ENCODE measurements around the gene KRTAP10-11.

Gene KRTAP10-11

GRCh38 chr21:44640761-44641160 is 5.5 kb upstream of the KRTAP10-11 start:
- H3K27ac Mint-ChIP-seq = no peak overlapping the region
- peaks cover 56% of the 10 kb centered on the region for H3K9me3 Mint-ChIP-seq

DNA sequence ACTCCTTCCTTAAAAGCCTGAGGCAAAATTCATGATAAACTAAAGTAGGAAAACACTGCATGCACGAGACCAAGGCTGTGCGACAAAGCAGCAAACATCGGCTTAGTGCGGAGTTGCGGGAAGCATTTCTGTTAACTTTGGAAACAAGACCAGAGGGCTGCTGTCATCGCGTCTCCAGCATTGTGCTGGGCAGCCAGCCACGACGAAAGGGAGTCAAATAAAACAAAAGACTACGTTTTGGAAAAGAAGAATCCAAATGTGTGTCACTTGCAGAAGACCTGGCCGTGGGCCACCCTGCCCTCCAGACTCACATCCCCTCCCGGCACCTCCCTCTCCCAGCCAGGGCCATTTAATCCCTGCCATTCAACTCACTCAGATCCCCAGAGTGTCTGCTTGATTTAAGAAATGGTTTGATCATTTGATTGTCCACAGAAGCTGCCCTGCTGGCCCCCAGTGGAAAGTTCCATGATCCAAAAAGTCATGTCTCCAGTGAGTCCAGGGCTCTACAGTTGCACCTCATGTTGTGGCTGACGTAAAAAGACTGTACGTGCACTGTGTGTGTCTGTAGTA is 2.4 kb upstream of the KRTAP10-11 start:
- Mint-ChIP-seq H3K27ac (no peak overlapping the region), H3K4me1 (ENCODE audit: low read depth) (peaks cover 7% of the 10 kb centered on the region), H3K4me3 (no peak overlapping the region), H3K9me3 (peaks cover 56% of the 10 kb centered on the region), H3K36me3 (ENCODE audit: low read depth) (peaks cover 26% of the 10 kb centered on the region), H3K27me3 (ENCODE audit: low read depth) (peaks cover 14% of the 10 kb centered on the region)

More at GRCh38 chr21:44640761-44641160, 5.5 kb upstream of the KRTAP10-11 start:
- Mint-ChIP-seq H3K36me3 (ENCODE audit: low read depth) (peaks cover 23% of the 10 kb centered on the region), H3K4me1 (ENCODE audit: low read depth) (peaks cover 3% of the 10 kb centered on the region), H3K27me3 (ENCODE audit: low read depth) (peaks cover 19% of the 10 kb centered on the region), H3K4me3 (no peak overlapping the region)

DNA sequence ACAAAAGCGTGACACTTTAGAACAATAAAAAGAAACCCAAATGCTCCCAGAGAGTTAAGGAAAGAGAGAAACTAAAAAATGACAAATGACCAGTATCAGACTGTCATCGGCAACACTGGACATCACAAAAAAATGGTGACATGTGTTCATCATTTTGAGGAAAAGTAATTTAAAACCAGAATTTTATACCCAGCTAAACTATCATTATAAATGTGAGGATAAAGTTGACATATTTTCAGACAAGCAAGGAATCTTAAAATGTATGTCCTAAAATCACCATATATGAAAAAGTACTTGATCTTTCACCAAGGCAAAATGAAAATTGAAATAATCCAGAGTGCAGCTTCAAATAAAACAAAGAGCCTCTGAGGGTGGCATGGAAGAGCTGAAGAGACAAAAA is 1.3 kb upstream of the KRTAP10-11 start:
- H3K4me1 Mint-ChIP-seq (ENCODE audit: low read depth) = peaks cover 7% of the 10 kb centered on the region
- H3K4me3 Mint-ChIP-seq = no peak overlapping the region
- peaks cover 26% of the 10 kb centered on the region for H3K36me3 Mint-ChIP-seq (ENCODE audit: low read depth)
- H3K9me3 Mint-ChIP-seq = peaks cover 54% of the 10 kb centered on the region
- no peak overlapping the region for H3K27ac Mint-ChIP-seq
- H3K27me3 Mint-ChIP-seq (ENCODE audit: low read depth) = peaks cover 14% of the 10 kb centered on the region

GRCh38 chr21:44647222-44647552 is 973 bp downstream of the KRTAP10-11 start:
- Mint-ChIP-seq H3K36me3 (ENCODE audit: low read depth) (peaks cover 16% of the 10 kb centered on the region), H3K4me3 (no peak overlapping the region), H3K27ac (no peak overlapping the region), H3K4me1 (ENCODE audit: low read depth) (peaks cover 9% of the 10 kb centered on the region), H3K9me3 (peaks cover 32% of the 10 kb centered on the region), H3K27me3 (ENCODE audit: low read depth) (peaks cover 6% of the 10 kb centered on the region)

DNA sequence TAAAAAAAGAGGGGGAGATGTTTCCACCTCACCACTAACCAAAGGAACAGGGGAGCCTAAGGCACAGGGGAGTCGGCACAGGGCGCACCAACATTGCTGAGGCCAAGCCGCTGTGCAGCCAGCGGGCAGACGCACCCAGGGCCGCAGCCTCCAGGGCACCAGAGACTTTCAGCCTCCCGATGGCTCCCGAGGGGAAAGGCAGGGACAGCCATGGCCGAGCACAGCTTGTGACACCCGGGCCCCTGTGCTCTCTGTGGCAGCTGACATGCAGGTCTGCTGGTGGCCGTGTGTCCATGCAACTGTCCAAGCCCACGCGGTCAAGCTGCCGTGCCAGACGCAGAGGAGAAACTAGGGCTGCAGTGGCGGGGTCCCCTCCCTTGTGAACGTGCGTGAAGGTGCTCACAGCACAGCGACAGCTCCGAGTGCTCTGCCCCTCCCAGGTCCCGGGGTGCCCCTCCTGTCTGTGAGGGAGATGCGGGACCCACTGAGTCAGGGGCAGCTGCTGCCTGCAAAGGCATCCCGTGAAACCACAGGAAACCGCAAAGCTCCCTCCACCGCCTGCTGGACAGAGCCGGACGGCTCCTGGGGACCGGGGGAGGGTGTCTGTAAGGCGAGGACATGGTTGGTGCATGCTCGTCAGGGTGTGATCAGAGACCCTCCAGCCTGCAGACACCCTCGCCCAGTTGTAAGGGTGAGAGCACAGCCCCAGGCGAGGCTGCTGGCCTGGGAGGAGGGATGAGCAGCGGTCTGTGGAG is 2.5 kb downstream of the KRTAP10-11 start:
- peaks cover 6% of the 10 kb centered on the region for H3K27me3 Mint-ChIP-seq (ENCODE audit: low read depth)
- H3K4me3 Mint-ChIP-seq = no peak overlapping the region
- H3K9me3 Mint-ChIP-seq = peaks cover 25% of the 10 kb centered on the region
- H3K4me1 Mint-ChIP-seq (ENCODE audit: low read depth) = peaks cover 9% of the 10 kb centered on the region
- peaks cover 17% of the 10 kb centered on the region for H3K36me3 Mint-ChIP-seq (ENCODE audit: low read depth)
- H3K27ac Mint-ChIP-seq = no peak overlapping the region

DNA sequence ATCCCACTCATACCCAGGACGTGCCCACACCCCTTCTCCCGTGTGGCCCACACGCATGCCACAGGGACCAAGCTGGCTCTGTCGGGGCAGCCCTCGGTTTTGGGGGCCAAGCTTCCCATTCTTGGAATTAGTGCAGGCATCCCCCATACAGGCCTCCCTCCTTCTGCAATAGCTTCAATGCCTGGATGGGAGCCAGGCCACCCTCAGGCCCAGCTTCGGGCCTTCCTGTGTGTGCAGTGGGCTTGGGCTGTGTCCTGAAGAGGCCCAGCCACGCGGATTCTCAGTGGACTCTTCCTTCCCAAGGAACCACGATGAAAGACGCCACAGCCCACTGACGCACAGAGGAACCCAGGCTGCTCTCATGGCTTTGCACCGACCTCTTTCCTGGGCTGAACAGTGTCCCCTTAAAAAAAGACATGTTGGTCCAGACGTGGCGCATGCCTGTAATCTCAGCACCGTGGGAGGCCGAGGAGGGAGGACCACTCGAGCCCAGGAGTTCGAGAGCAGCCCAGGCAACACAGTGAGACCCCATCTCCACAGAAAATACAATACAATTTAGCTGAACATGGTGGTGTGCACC is 3.4 kb downstream of the KRTAP10-11 start:
- H3K4me3 Mint-ChIP-seq = no peak overlapping the region
- no peak overlapping the region for H3K27ac Mint-ChIP-seq
- H3K9me3 Mint-ChIP-seq = peaks cover 21% of the 10 kb centered on the region
- H3K4me1 Mint-ChIP-seq (ENCODE audit: low read depth) = peaks cover 16% of the 10 kb centered on the region
- H3K36me3 Mint-ChIP-seq (ENCODE audit: low read depth) = peaks cover 18% of the 10 kb centered on the region
- peaks cover 5% of the 10 kb centered on the region for H3K27me3 Mint-ChIP-seq (ENCODE audit: low read depth)

DNA sequence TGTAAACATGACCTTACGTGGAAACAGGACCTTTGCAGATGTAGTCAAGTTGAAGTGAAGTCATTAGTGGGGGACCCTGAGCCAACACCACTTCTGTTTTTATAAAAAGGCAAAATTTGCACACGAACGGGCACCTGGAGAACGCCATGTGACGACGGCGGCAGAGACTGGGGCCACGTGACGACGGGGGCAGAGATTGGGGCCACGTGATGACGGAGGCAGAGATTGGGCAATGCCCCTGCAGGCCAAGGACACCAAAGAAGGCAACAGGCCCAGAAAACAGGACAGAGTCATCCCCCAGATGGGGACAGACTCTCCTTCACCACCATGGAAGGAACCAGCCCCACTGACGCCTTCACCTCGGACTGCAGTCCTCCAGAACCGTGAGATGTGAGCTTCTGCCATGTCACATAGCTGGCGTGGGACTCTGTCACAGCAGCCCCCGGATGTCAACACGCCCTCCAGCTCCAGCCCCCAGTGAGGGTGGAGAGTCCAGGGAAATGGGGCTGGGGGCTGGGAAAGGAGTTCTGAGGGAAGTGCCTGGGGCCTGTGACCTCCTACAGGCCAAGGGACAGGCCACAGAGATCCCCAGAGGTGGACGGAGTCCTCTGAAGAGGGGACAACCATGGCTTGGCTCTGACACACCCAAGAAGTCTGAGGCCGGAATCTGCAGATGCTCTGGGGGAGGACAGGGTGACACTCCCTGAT is 4.2 kb downstream of the KRTAP10-11 start:
- Mint-ChIP-seq H3K4me3 (no peak overlapping the region), H3K27ac (no peak overlapping the region), H3K27me3 (ENCODE audit: low read depth) (no peaks in the 10 kb centered on the region), H3K4me1 (ENCODE audit: low read depth) (peaks cover 18% of the 10 kb centered on the region), H3K9me3 (peaks cover 20% of the 10 kb centered on the region), H3K36me3 (ENCODE audit: low read depth) (peaks cover 19% of the 10 kb centered on the region)

DNA sequence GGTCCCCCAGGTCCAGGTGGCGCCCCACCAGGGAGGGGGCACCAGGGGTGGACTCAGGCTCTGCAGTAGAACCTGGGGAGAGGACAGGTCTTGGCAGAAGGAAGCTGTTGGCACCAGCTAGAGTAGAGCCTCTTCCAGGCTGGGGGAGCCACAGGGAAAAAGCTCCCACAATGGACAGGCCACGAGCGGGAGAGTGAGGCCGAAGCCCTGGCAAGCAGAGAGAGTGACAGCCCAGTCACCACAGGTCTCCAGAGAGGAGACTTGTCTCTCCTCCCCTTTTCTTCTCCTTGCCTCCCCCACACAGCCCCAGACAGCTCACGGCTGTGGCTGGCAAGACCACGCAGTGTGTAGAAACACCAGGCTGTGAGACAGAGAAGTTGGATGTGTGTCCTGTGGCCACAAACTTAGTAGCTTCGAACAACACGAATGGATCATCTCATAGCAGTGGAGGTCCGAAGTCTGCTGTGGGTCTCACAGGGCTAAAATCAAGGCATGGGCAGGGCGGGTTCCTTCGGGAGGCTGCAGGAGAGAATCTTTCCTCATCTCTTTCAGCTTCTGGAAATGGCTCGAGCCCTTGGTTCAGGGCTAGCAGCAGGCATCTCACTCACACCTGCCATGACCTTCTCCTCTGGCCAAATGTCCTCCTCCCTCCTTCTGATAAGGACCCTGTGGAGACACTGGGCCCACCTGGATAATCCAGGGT is 4.9 kb downstream of the KRTAP10-11 start:
- peaks cover 24% of the 10 kb centered on the region for H3K9me3 Mint-ChIP-seq
- H3K27ac Mint-ChIP-seq = no peak overlapping the region
- peaks cover 26% of the 10 kb centered on the region for H3K36me3 Mint-ChIP-seq (ENCODE audit: low read depth)
- no peak overlapping the region for H3K4me3 Mint-ChIP-seq
- H3K27me3 Mint-ChIP-seq (ENCODE audit: low read depth) = no peaks in the 10 kb centered on the region
- H3K4me1 Mint-ChIP-seq (ENCODE audit: low read depth) = peaks cover 22% of the 10 kb centered on the region

GRCh38 chr21:44653123-44653522 is 6.9 kb downstream of the KRTAP10-11 start:
- H3K9me3 Mint-ChIP-seq = peaks cover 42% of the 10 kb centered on the region
- no peak overlapping the region for H3K4me3 Mint-ChIP-seq
- H3K27ac Mint-ChIP-seq = no peak overlapping the region
- peaks cover 40% of the 10 kb centered on the region for H3K36me3 Mint-ChIP-seq (ENCODE audit: low read depth)
- H3K4me1 Mint-ChIP-seq (ENCODE audit: low read depth) = peaks cover 38% of the 10 kb centered on the region
- no peaks in the 10 kb centered on the region for H3K27me3 Mint-ChIP-seq (ENCODE audit: low read depth)

DNA sequence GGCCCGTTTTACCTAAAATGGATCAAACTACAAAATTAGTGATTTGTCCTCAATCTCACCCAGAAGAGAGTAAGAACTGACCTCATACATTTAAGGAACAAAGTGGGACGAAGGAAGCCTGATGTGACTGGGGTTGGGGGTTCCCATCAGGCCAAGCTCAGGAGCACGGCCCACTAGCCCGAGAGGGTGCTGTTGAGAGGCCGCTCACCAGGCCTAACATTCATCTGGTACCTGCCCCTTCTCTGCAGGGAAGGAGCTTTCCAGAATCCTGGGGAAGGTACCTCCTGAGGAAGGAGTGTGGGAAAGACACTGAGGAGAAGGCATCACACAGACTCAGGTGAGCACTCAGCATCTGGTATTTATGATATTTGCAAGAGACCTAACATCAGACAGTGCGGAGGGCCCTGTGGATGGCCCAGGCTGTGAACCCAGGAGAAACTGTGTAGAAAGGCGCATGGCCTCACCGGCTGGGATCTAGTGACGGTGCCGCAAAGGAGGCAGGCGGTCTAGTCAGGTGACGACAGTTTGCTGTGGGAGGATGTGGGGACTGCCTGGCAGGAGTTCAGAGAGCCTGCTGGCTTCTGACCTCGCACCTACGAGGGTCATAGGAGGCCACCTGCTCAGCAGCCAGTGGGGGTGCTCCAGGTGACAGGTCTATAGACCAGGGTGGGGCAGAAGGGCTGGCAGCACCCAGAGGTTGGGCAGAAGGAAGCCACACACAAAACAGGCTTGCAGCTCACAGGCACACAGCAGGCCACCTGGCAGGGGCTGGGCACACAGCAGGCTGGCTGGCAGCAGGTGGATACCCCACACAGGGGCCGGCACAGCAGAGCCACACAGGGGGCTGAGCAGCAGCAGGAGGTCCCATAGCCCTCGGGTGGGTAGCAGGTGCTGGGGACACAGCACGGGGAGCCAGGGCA is 7.7 kb downstream of the KRTAP10-11 start:
- H3K9me3 Mint-ChIP-seq = peaks cover 50% of the 10 kb centered on the region
- peaks cover 46% of the 10 kb centered on the region for H3K4me1 Mint-ChIP-seq (ENCODE audit: low read depth)
- peaks cover 48% of the 10 kb centered on the region for H3K36me3 Mint-ChIP-seq (ENCODE audit: low read depth)
- H3K27me3 Mint-ChIP-seq (ENCODE audit: low read depth) = no peaks in the 10 kb centered on the region
- H3K27ac Mint-ChIP-seq = peak overlapping the region; percentile 64
- no peak overlapping the region for H3K4me3 Mint-ChIP-seq

DNA sequence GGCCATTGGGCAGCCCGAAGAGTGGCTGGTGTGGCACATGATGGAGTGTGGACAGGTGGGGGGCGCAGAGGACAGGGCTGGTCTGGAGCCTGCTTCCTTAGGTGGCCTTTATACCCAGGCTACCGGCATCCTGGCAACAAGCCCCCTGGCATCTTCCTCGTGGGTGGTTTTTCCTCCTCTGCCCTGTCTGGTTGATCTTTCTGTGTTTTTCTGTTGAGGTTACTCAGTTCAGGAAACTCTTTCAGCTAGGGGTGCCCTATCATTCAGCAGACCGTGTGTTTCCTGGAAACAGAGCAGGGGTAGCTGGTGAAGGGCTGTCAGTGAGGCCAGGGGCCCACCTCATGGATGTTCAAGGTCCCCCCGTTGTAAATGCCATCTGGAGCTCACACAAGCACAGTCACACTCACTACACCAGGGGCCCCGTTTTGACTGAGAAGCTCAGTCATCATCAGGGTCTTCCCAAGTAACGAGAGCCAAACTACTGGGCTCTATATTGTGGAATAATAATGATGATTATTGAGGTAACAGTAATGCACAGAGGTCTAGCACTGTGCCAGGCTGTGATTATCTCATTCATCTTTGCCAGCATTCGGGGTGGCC is 8.5 kb downstream of the KRTAP10-11 start, which contains the start of gene KRTAP12-4:
KRTAP12-4 (minus strand) TSS at position 84 of the 600 bp plus-strand sequence; CDS start at position 39, 45 bp downstream.
- H3K4me3 Mint-ChIP-seq = no peak within 1 kb of the TSS
- H3K27me3 Mint-ChIP-seq (ENCODE audit: low read depth) = peaks cover under 1% of the 10 kb centered on the region
- H3K9me3 Mint-ChIP-seq = peaks cover 57% of the 10 kb centered on the region
- H3K36me3 Mint-ChIP-seq (ENCODE audit: low read depth) = peaks cover 56% of the 10 kb centered on the region
- H3K27ac Mint-ChIP-seq = peak within 1 kb of the TSS; percentile 75
- H3K4me1 Mint-ChIP-seq (ENCODE audit: low read depth) = peaks cover 53% of the 10 kb centered on the region

DNA sequence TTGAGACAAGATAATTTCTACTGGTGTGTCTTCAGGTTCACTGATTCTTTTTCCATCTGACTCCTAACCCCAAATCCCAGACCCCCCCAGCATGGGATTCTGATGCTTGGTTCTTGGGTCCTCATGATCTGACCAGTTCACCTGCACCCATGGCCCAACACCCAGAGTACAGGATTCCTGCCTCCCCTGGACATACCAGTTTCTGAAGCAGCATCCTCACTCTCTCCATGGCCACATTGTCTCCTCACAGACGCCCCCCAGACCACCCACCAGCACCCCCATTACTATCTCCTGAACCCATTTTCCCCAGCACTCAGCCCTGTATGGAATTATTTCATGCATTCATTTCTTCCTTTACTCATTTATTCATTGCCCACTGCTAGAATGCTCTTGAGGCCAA is 10.7 kb downstream of the KRTAP10-11 start:
- H3K9me3 Mint-ChIP-seq = peaks cover 70% of the 10 kb centered on the region
- peak overlapping the region; percentile 99 for H3K27ac Mint-ChIP-seq
- H3K27me3 Mint-ChIP-seq (ENCODE audit: low read depth) = peaks cover 14% of the 10 kb centered on the region
- H3K4me3 Mint-ChIP-seq = peak overlapping the region; percentile 71
- peaks cover 63% of the 10 kb centered on the region for H3K36me3 Mint-ChIP-seq (ENCODE audit: low read depth)
- H3K4me1 Mint-ChIP-seq (ENCODE audit: low read depth) = peaks cover 59% of the 10 kb centered on the region
